HG02623 (cell line): ENCODE results near the gene OXNAD1.

ENCODE experiments used
- ATAC-seq: cut with Tn5 transposase; IDR thresholded peaks from one replicate; pipeline ENCODE4 v1.9.1; 2021; ENCODE audit warnings: moderate library complexity; ENCODE audit not compliant: unreplicated experiment

The OXNAD1 gene

DNA sequence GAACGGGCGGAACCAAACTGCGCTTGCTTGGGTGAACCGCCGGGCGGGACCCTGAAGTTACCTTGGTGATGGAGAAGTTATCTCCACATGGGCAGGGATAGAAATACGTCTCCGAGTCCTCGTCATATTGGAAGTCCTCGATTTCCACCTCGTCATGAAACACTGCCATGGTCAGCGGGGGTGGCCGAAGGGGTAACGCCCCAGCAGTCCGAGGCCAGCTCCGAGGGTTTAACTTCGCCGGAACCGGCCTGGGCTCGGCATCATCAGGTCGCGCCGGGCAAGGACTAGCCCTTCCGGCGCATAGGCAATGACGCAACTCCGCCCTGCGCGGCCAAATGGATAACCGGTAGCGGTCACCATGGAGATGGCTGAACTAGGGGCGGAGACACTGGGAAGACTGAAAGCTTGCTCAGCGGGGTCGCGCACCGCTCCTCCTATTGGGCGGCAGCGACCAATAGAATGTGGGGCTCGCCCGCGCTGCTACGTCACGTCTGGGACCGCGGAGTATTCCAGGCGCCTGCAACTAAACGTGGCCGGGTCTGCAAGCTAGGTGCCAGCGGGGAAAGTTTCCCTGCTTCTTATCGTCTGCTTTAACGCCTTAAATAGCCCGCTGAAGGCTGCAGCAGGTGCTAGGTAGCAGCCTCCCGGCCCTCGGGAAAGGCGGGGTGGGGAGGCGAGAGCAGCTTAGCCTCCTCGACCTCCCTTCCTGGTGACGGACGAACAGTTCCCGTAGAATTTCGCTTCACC is at the start of gene OXNAD1, which contains the start of gene DPH3:
TSS of gene OXNAD1 (plus strand) at position 505 of the 747 bp plus-strand sequence. CDS start 5,741 bp downstream, outside the sequence.
TSS of gene DPH3 (minus strand) at position 236 of the 747 bp plus-strand sequence. CDS start at position 169, 67 bp downstream.
- peak; percentile 99 for ATAC-seq

DNA sequence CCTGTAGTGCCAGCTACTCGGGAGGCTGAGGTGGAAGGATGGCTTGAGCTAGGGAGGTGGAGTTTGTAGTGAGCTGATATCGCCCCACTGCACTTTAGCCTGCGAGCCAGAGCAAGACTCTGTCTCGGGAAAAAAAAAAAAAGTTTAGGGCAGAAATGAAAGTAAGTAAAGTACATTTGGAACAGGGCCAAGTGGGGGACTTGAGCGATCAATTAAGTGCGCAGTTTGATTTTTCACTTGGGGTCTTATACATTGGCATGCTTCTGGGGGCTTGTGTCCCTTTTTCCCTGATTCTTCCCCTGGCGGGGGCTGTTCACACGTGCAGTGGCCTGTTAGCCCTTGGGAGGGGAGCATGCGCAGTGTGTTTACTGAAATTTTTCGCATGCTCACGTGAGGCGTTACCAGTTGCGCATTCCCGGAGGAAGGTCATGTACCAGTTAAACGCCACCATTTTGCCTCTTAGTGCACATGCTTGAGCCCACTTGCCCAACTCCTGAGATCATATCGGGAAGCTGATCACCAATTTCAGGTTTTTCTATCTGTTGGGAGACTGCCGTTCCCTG is 48.6 kb upstream of the OXNAD1 start:
- no peak for ATAC-seq

GRCh38 chr3:16219777-16220176 is 45.2 kb upstream of the OXNAD1 start:
- no peak for ATAC-seq

DNA sequence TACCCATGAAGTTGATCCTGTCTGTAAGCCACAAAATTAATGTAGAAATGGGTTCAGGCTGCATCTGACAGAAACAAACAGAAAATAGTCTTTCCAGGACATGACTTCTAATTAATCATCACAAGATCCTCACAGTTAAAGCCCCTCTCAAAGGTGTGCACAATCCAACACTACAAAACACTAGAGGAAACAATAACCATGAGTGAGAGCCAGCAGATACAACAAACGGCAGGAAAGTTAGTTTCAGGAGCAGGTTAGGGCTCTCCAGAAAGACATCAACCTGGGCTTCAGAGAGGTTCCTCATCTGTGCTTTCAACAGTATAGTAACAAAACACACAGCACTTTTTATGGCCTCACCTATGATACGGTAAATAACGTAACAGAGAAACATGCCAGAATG is 43.0 kb upstream of the OXNAD1 start:
- ATAC-seq = no peak

DNA sequence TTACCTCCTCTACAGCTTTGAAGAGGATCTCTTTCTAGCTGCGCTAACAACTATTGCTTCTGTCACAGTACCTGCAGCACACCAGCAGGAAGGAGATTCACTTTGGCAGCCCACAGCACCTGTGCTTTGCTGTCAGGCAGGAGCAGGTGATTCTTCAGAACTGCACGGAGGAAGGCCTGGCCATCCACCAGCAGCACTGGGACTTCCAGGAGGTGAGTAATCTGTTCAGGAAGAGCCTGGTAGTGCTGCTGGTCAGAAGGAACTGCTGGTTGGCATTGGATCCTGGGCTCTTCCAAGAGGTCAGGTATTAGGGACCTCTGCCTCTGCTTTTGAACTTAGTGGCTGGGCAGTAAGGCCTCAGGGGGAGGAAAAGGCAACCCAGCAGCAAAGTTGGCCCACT is 42.5 kb upstream of the OXNAD1 start:
- ATAC-seq = no peak

DNA sequence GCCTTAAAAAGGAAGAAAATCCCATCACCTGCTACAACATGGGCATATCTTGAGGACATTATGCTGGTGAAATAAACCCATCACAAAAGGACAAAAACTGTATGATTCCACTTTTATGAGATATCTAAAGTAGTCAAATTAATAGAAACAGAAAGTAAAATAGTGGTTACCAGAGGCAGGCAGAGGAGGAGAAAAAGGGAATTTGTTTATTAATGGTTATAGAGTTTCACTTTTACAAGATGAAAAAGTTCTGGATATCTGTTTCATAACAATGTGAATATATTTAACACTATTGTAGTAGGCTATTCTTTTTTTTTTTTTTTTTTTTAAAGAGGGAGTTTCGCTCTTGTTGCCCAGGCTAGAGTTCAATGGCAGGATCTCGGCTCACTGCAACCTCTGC is 40.7 kb upstream of the OXNAD1 start:
- ATAC-seq = no peak

GRCh38 chr3:16227566-16227965 is 37.4 kb upstream of the OXNAD1 start:
- ATAC-seq = no peak

GRCh38 chr3:16229681-16230080 is 35.3 kb upstream of the OXNAD1 start:
- ATAC-seq = no peak

- no peak for ATAC-seq
These were observed 33.0 kb upstream of the OXNAD1 start for GRCh38 chr3:16231983-16232382.

- ATAC-seq = no peak
These were observed 31.2 kb upstream of the OXNAD1 start for GRCh38 chr3:16233806-16234205.

DNA sequence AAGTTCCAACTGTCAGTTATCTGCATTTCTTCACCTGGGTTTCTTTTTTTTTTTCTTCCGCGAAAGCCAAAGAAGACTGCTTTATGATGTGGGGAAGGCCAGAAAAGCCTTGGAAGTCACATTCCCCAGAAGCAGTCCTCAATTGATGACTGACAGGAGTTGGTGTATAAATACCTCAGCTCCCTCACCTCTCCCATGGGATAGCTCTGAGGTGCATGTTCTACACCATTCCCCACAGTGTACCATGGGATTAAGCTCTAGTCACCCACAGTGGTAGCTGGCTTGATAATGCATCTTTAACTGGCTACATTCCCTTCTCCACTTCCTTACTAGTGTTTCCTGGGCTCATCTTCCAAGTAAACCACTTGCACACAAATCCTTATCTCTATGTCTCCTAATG is 30.7 kb upstream of the OXNAD1 start:
- ATAC-seq = no peak

DNA sequence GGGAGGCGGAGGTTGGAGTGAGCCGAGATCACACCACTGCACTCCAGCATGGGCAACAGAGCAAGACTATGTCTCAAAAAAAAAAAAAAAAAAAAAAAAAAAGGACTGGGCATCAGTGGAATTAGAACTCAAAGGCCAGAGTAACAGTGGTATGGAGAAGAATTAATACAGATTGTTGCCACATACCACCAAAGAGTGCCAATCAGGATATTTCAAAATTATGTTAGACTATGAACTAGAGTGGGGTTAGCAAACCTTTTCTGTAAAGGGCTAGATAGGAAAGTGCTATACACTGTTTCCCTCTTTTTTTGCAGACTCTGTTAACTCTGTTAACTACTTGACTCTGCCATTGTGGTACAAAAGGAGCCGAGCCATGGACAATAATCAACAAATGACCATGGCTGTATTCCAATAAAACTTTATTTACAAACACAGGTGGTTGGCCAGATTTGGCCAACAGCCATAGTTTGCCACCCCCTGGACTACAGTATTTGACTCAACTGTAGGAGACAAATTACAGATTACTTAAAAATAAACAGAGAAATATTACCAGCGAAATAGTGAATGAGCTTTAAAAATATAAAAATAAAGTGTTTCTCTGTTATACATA is 28.9 kb upstream of the OXNAD1 start:
- no peak for ATAC-seq

DNA sequence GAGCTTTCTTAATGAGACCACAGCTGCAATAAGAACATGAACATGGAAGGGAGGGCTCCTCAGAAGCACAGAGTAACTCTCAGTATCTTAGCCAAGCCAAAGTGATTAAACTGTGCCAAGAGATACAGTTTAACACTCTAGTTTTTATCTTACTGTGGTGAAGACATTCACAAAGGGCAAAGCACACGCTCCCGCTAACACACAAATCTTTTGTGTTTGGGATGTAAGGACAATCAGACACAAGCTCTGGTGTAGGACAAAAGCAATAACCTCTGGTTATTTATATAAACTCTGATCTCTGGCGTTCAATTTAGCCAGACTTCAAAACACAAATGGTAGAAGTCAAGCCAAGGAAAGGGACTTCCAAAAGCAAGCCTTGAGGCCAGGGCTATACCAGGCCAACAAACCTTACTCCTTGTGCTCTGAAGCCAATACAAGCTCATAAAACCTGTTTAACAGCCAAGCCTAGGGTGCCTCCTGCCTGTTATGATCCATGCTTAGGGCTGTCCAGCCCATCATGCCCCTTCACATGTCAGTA is 28.1 kb upstream of the OXNAD1 start:
- ATAC-seq = no peak

DNA sequence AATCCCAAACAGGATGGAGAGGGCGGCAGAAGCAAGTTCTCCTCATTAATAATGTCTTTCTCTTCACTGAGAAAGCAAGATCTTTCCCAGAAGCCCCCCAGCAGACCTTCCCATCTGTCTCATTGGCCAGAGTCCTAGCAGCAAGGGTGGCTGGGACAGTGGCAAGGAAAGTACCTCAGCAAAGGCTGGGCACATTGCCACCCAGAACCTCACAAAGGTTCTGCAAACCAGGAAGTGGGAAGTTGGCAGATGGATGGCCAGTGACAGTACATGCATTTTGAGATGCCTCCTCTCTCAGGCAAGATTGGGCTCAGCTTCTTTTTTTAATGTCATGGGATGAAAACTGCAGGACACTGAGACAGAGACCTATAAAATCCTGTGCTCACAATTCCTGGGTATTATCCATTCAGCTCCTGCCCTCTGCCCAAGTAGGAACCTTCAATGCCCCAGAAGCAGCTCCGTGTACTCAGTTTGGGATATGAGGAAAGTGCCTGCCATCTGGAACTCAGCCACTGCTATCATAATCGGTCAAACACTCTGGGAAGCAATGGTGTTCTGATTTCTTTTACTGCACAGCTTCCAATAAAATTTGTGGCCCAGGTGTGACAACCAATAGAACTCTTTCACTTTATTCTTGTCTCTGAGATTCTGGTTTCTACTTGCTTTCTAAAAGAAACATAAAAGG is 25.8 kb upstream of the OXNAD1 start:
- ATAC-seq = no peak

DNA sequence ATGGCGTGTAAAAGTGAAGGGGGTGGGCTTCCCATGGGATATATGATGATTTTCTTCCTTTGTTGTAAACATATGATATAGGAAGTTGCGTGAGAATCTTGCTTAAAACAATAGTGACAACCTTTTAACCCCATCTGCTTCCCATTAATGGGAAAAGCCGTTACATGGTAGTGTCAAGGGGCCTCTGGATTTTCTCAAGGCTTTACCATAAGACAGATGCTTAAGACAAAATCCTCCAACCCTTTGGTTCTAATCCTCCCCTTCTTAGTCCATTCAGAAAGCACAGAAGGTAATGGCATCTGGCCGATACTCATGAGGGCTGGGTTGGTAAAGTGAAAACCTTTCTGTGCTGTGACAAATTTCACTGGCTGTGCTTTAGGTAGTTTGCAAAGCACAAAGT is 25.2 kb upstream of the OXNAD1 start:
- ATAC-seq = no peak

DNA sequence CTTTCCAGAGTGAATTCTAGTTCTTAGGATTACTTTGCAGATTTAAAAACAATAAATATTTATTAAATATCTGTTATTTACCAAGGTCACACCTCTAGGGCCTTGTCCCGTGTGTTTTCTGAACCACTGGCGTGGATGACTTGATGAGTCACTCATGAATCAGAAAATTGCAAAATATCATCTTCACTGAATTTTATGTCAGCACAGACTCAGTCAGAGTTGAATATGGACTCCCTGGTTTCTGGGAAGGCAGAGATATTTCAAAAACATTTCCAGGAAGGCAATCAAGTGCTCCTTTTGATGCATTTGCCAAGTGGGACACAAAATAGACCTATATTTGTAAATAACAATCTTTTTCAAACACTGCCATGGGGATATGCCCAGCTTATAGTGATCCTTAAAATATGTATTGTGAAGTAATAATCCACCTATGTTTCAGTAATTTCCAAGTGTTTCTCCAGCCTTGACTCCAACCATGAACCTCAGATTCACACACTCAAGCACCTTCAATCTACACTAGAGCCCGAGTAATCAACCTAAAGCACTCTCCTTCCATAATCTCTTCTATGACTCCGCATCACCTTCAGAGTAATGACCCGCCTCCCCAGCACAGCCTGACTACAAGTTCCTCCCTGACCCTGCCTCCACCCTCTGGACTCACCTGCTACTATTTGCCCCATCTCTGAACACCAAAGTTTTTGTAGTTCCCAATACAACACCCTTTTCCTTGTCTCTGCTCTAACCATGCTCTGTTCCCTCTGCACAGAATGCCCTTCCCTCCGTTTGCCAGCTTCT is 24.6 kb upstream of the OXNAD1 start:
- ATAC-seq = no peak

GRCh38 chr3:16241225-16241624 is 23.8 kb upstream of the OXNAD1 start:
- ATAC-seq = no peak

GRCh38 chr3:16242177-16242576 is 22.8 kb upstream of the OXNAD1 start:
- ATAC-seq = no peak

GRCh38 chr3:16243706-16244490 is 21.1 kb upstream of the OXNAD1 start:
- ATAC-seq = no peak

- no peak for ATAC-seq
These were observed 19.4 kb upstream of the OXNAD1 start for GRCh38 chr3:16245609-16246008.
